OCI-LY1 (cell line): ENCODE measurements around the gene RSRC2.

Experiments used
- EZH2 ChIP-seq: fragments of 200-600 bp; sonication (generic), shearing (Covaris generic); IDR thresholded peaks from 2 replicates; pipeline ENCODE4 v1.8.0; 2017; ENCODE audit warnings: borderline replicate concordance, mixed run types, mild to moderate bottlenecking, antibody characterized with exemption, low read length, moderate library complexity, mixed read lengths
- TF ChIP-seq, protein P1 (sequence below): fragments of 200-600 bp; sonication (generic), shearing (Covaris generic); IDR thresholded peaks from 2 replicates; pipeline ENCODE4 v1.5.1; 2017; ENCODE audit warnings: mild to moderate bottlenecking, antibody characterized with exemption, low read length, moderate library complexity, mixed read lengths

DNA sequence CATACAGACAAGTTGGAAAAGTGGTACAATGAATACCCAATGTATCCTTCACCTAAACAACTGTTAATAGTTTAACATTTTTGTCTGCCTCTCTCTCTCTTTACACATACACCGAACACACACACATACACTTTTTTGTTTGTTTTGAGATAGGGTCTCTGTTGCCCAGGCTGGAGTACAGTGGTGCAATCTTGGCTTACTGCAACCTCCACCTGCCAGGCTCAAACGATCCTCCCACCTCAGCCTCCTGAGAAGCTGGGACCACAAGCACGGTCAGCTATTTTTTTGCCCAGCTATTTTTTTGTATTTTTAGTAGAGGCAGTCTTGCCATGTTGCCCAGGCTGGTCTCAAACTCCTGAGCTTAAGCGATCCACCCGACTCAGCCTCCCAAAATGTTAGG, 42.8 kb downstream of the RSRC2 start:
- TF ChIP-seq, protein P1, sequence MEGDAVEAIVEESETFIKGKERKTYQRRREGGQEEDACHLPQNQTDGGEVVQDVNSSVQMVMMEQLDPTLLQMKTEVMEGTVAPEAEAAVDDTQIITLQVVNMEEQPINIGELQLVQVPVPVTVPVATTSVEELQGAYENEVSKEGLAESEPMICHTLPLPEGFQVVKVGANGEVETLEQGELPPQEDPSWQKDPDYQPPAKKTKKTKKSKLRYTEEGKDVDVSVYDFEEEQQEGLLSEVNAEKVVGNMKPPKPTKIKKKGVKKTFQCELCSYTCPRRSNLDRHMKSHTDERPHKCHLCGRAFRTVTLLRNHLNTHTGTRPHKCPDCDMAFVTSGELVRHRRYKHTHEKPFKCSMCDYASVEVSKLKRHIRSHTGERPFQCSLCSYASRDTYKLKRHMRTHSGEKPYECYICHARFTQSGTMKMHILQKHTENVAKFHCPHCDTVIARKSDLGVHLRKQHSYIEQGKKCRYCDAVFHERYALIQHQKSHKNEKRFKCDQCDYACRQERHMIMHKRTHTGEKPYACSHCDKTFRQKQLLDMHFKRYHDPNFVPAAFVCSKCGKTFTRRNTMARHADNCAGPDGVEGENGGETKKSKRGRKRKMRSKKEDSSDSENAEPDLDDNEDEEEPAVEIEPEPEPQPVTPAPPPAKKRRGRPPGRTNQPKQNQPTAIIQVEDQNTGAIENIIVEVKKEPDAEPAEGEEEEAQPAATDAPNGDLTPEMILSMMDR, result no peak
- TF ChIP-seq EZH2, result no peak
